Neural progenitor cell (in vitro differentiated cells): ENCODE data around the gene CA7. TPM values are rescaled to one million over a fixed set of nuclear protein-coding genes. Genes with fewer than 3 reads are reported as not detected.

Experiments
- DNase-seq: peaks from one replicate; pipeline ENCODE4 v3.0.0-alpha.2; 2016; ENCODE audit warnings: low spot score
- H2AFZ ChIP-seq: fragments of 200-600 bp; sonication (generic); replicated peaks from 2 replicates; pipeline ENCODE4 v1.6.1; 2016; ENCODE audit warnings: antibody characterized with exemption
- H3F3A ChIP-seq: fragments of 200-600 bp; sonication (generic); 2 replicates; pipeline ENCODE4 v1.6.1; 2016; ENCODE audit warnings: antibody characterized with exemption, low read depth
- H3K27ac ChIP-seq: fragments of 200-600 bp; sonication (generic); 2 replicates; pipeline ENCODE4 v1.5.1; 2016; ENCODE audit warnings: mild to moderate bottlenecking
- H3K27me3 ChIP-seq: fragments of 200-600 bp; sonication (generic); 2 replicates; pipeline ENCODE4 v1.6.1; 2016; ENCODE audit warnings: mild to moderate bottlenecking, moderate library complexity
- H3K36me3 ChIP-seq: fragments of 200-600 bp; sonication (generic); 2 replicates; pipeline ENCODE4 v1.5.1; 2016
- H3K4me1 ChIP-seq: fragments of 200-600 bp; sonication (generic); 2 replicates; pipeline ENCODE4 v1.6.1; 2016; ENCODE audit warnings: mixed run types
- H3K4me2 ChIP-seq: fragments of 200-600 bp; sonication (generic); 2 replicates; pipeline ENCODE4 v1.6.1; 2016
- H3K4me3 ChIP-seq: fragments of 200-600 bp; sonication (generic); 2 replicates; pipeline ENCODE4 v1.5.1; 2016
- H3K79me2 ChIP-seq: fragments of 200-600 bp; sonication (generic); 2 replicates; pipeline ENCODE4 v1.6.1; 2016; ENCODE audit warnings: low read depth
- H3K9ac ChIP-seq: fragments of 200-600 bp; sonication (generic); 2 replicates; pipeline ENCODE4 v1.6.1; 2016
- H3K9me3 ChIP-seq: fragments of 200-600 bp; sonication (generic); 2 replicates; pipeline ENCODE4 v1.5.1; 2016; ENCODE audit warnings: low read depth
- H4K20me1 ChIP-seq: fragments of 200-600 bp; sonication (generic); 2 replicates; pipeline ENCODE4 v1.6.1; 2016; ENCODE audit warnings: low read depth
- H3K27ac Mint-ChIP-seq: 3 replicates; pipeline ENCODE4 v1.8.0; 2021; ENCODE audit warnings: mixed read lengths
- H3K27me3 Mint-ChIP-seq: 2 replicates; pipeline ENCODE4 v1.8.0; 2022; ENCODE audit warnings: low read depth, mild to moderate bottlenecking, inconsistent platforms, moderate library complexity, mixed read lengths; ENCODE audit not compliant: insufficient read depth
- H3K36me3 Mint-ChIP-seq: 3 replicates; pipeline ENCODE4 v1.8.0; 2021; ENCODE audit warnings: mixed read lengths
- H3K4me1 Mint-ChIP-seq: 3 replicates; pipeline ENCODE4 v1.8.0; 2021; ENCODE audit warnings: mixed read lengths
- H3K4me3 Mint-ChIP-seq: 3 replicates; pipeline ENCODE4 v1.8.0; 2021; ENCODE audit warnings: mild to moderate bottlenecking, moderate library complexity, mixed read lengths
- H3K9me3 Mint-ChIP-seq: 3 replicates; pipeline ENCODE4 v1.8.0; 2020; ENCODE audit warnings: mixed read lengths
- EZH2 ChIP-seq: fragments of 200-600 bp; sonication (generic); IDR thresholded peaks from 2 replicates; pipeline ENCODE4 v1.6.1; 2017; ENCODE audit warnings: antibody characterized with exemption, mild to moderate bottlenecking, moderate library complexity
- EZH2phosphoT487 ChIP-seq: fragments of 200-600 bp; sonication (generic); IDR thresholded peaks from 2 replicates; pipeline ENCODE4 v1.6.1; 2017; ENCODE audit warnings: antibody characterized with exemption
- total RNA-seq: library from RNA; depleted of rRNA; stranded (reverse); fragments of >200 nt; gene quantifications from 2 replicates; pipeline ENCODE4 v1.2.3, GENCODE V29; 2015; ENCODE audit warnings: low replicate concordance
- TF ChIP-seq, protein P1 (sequence below): fragments of 200-600 bp; sonication (generic); IDR thresholded peaks from 2 replicates; pipeline ENCODE4 v1.5.1; 2017; ENCODE audit warnings: antibody characterized with exemption, mild to moderate bottlenecking

Gene CA7
- total RNA-seq, 1 donor from 2014 or later: not detected

DNA sequence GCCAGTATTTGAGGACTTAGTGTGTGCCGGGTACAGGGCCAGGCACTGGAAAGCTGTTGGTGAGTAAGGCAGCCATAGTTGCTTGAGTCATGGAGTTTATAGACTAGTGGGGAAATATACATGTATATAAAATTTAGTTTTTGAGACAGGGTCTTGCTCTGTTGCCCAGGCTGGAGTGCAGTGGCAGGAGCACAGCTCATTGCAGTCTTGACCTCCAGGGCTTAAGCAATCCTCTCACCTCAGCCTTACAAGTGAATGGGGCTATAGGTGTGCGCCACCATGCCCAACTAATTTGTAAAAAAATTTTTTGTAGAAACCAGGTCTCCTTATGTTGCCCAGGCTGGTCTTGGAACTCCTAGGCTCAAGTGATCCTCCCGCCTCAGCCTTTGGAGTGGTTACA lies 38.5 kb downstream of the CA7 start:
- Histone ChIP-seq H3K79me2 (peaks cover 15% of the 10 kb centered on the region), H4K20me1 (peaks cover 30% of the 10 kb centered on the region), H3K36me3 (peaks cover 3% of the 10 kb centered on the region), H3K4me1 (peaks cover 4% of the 10 kb centered on the region), H2AFZ (no peak overlapping the region), H3F3A (peaks cover 4% of the 10 kb centered on the region), H3K27ac (no peak overlapping the region), H3K4me3 (no peak overlapping the region), H3K4me2 (no peak overlapping the region), H3K27me3 (peaks cover 10% of the 10 kb centered on the region), H3K9me3 (no peaks in the 10 kb centered on the region), H3K9ac (no peak overlapping the region)
- H3K27ac Mint-ChIP-seq: no peak overlapping the region
- TF ChIP-seq, protein P1, sequence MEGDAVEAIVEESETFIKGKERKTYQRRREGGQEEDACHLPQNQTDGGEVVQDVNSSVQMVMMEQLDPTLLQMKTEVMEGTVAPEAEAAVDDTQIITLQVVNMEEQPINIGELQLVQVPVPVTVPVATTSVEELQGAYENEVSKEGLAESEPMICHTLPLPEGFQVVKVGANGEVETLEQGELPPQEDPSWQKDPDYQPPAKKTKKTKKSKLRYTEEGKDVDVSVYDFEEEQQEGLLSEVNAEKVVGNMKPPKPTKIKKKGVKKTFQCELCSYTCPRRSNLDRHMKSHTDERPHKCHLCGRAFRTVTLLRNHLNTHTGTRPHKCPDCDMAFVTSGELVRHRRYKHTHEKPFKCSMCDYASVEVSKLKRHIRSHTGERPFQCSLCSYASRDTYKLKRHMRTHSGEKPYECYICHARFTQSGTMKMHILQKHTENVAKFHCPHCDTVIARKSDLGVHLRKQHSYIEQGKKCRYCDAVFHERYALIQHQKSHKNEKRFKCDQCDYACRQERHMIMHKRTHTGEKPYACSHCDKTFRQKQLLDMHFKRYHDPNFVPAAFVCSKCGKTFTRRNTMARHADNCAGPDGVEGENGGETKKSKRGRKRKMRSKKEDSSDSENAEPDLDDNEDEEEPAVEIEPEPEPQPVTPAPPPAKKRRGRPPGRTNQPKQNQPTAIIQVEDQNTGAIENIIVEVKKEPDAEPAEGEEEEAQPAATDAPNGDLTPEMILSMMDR: no peak
- no peak for TF ChIP-seq EZH2phosphoT487
- TF ChIP-seq EZH2: no peak
- H3K36me3 Mint-ChIP-seq: peaks cover 18% of the 10 kb centered on the region
- peaks cover 4% of the 10 kb centered on the region for H3K27me3 Mint-ChIP-seq
- H3K9me3 Mint-ChIP-seq: no peaks in the 10 kb centered on the region
- peaks cover 13% of the 10 kb centered on the region for H3K4me1 Mint-ChIP-seq
- no peak for DNase-seq
- no peak overlapping the region for H3K4me3 Mint-ChIP-seq

DNA sequence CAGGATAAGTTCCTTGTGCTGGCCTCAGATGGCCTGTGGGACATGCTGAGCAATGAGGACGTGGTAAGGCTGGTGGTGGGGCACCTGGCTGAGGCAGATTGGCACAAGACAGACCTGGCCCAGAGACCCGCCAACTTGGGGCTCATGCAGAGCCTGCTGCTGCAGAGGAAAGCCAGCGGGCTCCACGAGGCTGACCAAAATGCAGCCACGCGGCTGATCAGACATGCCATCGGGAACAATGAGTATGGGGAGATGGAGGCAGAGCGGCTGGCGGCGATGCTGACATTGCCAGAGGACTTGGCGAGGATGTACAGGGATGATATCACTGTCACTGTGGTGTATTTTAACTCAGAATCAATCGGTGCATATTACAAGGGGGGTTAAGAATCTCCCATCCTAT lies 41.3 kb downstream of the CA7 start:
- H3K27me3 Mint-ChIP-seq: peaks cover 2% of the 10 kb centered on the region
- TF ChIP-seq, protein P1: no peak
- no peak for TF ChIP-seq EZH2
- no peak for TF ChIP-seq EZH2phosphoT487
- Histone ChIP-seq H3K36me3 (peaks cover 3% of the 10 kb centered on the region), H2AFZ (no peak overlapping the region), H3K79me2 (peaks cover 15% of the 10 kb centered on the region), H3K9me3 (no peaks in the 10 kb centered on the region), H3K27me3 (peaks cover 6% of the 10 kb centered on the region), H3K27ac (no peak overlapping the region), H3F3A (no peaks in the 10 kb centered on the region), H3K4me1 (peaks cover 4% of the 10 kb centered on the region), H4K20me1 (peaks cover 30% of the 10 kb centered on the region), H3K4me3 (no peak overlapping the region), H3K9ac (no peak overlapping the region), H3K4me2 (no peak overlapping the region)
- no peak overlapping the region for H3K27ac Mint-ChIP-seq
- no peak for DNase-seq
- peaks cover 18% of the 10 kb centered on the region for H3K36me3 Mint-ChIP-seq
- no peaks in the 10 kb centered on the region for H3K4me1 Mint-ChIP-seq
- H3K9me3 Mint-ChIP-seq: no peaks in the 10 kb centered on the region
- no peak overlapping the region for H3K4me3 Mint-ChIP-seq

DNA sequence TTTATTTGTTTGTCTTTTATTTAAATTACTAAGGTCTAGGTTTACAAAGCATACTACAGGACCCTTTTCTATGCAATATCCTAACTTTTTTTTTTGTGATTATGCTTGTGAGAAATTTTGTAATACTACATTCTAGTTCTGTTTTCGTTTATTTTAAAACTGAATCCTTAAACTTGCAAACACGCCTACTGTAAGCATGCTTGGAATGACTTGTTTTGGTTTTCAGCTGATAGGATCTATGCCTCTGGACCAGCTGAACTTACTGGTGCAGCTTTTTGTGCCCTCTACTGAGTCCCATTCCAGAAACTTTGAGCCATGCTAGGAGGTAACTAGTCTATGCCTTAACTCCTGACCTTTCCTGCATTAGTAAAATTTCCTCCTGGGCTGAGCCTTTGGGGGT lies 42.1 kb downstream of the CA7 start:
- Histone ChIP-seq H3K9ac (no peak overlapping the region), H3K9me3 (no peaks in the 10 kb centered on the region), H4K20me1 (peaks cover 30% of the 10 kb centered on the region), H3K36me3 (peaks cover 3% of the 10 kb centered on the region), H3F3A (no peaks in the 10 kb centered on the region), H2AFZ (no peak overlapping the region), H3K27me3 (peaks cover 2% of the 10 kb centered on the region), H3K4me1 (peaks cover 4% of the 10 kb centered on the region), H3K4me3 (no peak overlapping the region), H3K4me2 (no peak overlapping the region), H3K79me2 (peaks cover 14% of the 10 kb centered on the region), H3K27ac (no peak overlapping the region)
- Mint-ChIP-seq H3K27me3 (peaks cover 2% of the 10 kb centered on the region), H3K27ac (no peak overlapping the region), H3K4me1 (no peaks in the 10 kb centered on the region), H3K36me3 (peaks cover 18% of the 10 kb centered on the region), H3K9me3 (no peaks in the 10 kb centered on the region), H3K4me3 (no peak overlapping the region)
- TF ChIP-seq, protein P1: no peak
- no peak for TF ChIP-seq EZH2
- TF ChIP-seq EZH2phosphoT487: no peak
- no peak for DNase-seq
